Gastroesophageal sphincter (tissue), 3 donors: ENCODE data around the gene ATP9B.

Experiments
- CTCF ChIP-seq, 4 experiments: fragments of 200-600 bp in 2 of 4; fragments of 450-650 bp in 2 of 4; sonication (generic) in 1 of 4; IDR thresholded peaks; one replicate each; pipeline ENCODE4 v1.5.1; 2017 to 2019; ENCODE audit warnings: antibody characterized with exemption in 4 of 4, mild to moderate bottlenecking in 2 of 4, moderate library complexity in 2 of 4
- EP300 ChIP-seq: sonication (generic); formaldehyde crosslinking; IDR thresholded peaks from one replicate; pipeline ENCODE4 v1.6.1; 2017; ENCODE audit warnings: antibody characterized with exemption, mild to moderate bottlenecking
- POLR2A ChIP-seq, 2 donors: fragments of 450-650 bp; IDR thresholded peaks; one replicate each; pipeline ENCODE4 v1.6.1; 2017; ENCODE audit warnings: antibody characterized with exemption in 2 of 2, mild to moderate bottlenecking in 2 of 2, moderate library complexity in 1 of 2

- TF ChIP-seq CTCF (IDR thresholded peaks at IDR 0.05) (no peak), POLR2A (IDR thresholded peaks at IDR 0.05) (no peak), EP300 (no peak)
These were observed 181.2 kb downstream of the ATP9B start for GRCh38 chr18:79250301-79250981.
